OCI-LY1 (cell line): ENCODE measurements around the gene ERG.

Source experiments
- H2AFZ ChIP-seq: fragments of 200-600 bp; sonication (generic), shearing (Covaris generic); 2 replicates; pipeline ENCODE4 v1.6.0; 2014; ENCODE audit warnings: antibody characterized with exemption, mild to moderate bottlenecking, low read length
- H3F3A ChIP-seq: fragments of 200-600 bp; sonication (generic), shearing (Covaris generic); 2 replicates; pipeline ENCODE4 v1.6.0; 2014; ENCODE audit warnings: mild to moderate bottlenecking, antibody characterized with exemption, low read length, moderate library complexity; ENCODE audit not compliant: insufficient read depth
- H3K27ac ChIP-seq: fragments of 200-600 bp; sonication (generic); 2 replicates; pipeline ENCODE4 v1.5.1; 2014; ENCODE audit warnings: low read length, mixed run types, mild to moderate bottlenecking, low read depth; ENCODE audit not compliant: poor library complexity, severe bottlenecking
- H3K27me3 ChIP-seq: fragments of 200-600 bp; sonication (generic); 2 replicates; pipeline ENCODE4 v1.6.0; 2014; ENCODE audit warnings: antibody characterized with exemption, mild to moderate bottlenecking, low read length, moderate library complexity; ENCODE audit not compliant: insufficient read depth
- H3K36me3 ChIP-seq: fragments of 200-600 bp; sonication (generic); 2 replicates; pipeline ENCODE4 v1.6.1; 2014; ENCODE audit warnings: mild to moderate bottlenecking, antibody characterized with exemption, low read length, moderate library complexity, mixed read lengths; ENCODE audit not compliant: insufficient read depth
- H3K4me1 ChIP-seq: fragments of 200-600 bp; sonication (generic); 2 replicates; pipeline ENCODE4 v1.5.1; 2014; ENCODE audit warnings: mild to moderate bottlenecking, low read length, moderate library complexity; ENCODE audit not compliant: insufficient read depth, severe bottlenecking
- H3K4me2 ChIP-seq: fragments of 200-600 bp; sonication (generic), shearing (Covaris generic); 2 replicates; pipeline ENCODE4 v1.6.1; 2014; ENCODE audit warnings: low read length
- H3K4me3 ChIP-seq: fragments of 200-600 bp; sonication (generic); 2 replicates; pipeline ENCODE4 v1.5.1; 2014; ENCODE audit warnings: low read length, low read depth, mild to moderate bottlenecking, mixed read lengths; ENCODE audit not compliant: poor library complexity, severe bottlenecking
- H3K79me2 ChIP-seq: fragments of 200-600 bp; shearing (Covaris generic); 2 replicates; pipeline ENCODE4 v1.6.1; 2016; ENCODE audit warnings: mixed run types, low read length, mixed read lengths; ENCODE audit not compliant: insufficient read depth
- H3K9ac ChIP-seq: fragments of 200-600 bp; sonication (generic), shearing (Covaris generic); 2 replicates; pipeline ENCODE4 v1.6.1; 2014; ENCODE audit warnings: mild to moderate bottlenecking, low read length, mixed read lengths
- H3K9me2 ChIP-seq: fragments of 200-600 bp; sonication (generic), shearing (Covaris generic); 2 replicates; pipeline ENCODE4 v1.6.1; 2014; ENCODE audit warnings: low read depth, mild to moderate bottlenecking, low read length, mixed read lengths
- H3K9me3 ChIP-seq: fragments of 200-600 bp; shearing (Covaris generic); 2 replicates; pipeline ENCODE4 v1.6.1; 2014; ENCODE audit warnings: low read length, mixed read lengths
- H4K20me1 ChIP-seq: fragments of 200-600 bp; sonication (generic), shearing (Covaris generic); 2 replicates; pipeline ENCODE4 v1.6.0; 2016; ENCODE audit warnings: mild to moderate bottlenecking, low read length; ENCODE audit not compliant: insufficient read depth
- CTCF ChIP-seq: fragments of 200-600 bp; sonication (generic), shearing (Covaris generic); IDR thresholded peaks from 2 replicates; pipeline ENCODE4 v1.5.1; 2017; ENCODE audit warnings: mild to moderate bottlenecking, antibody characterized with exemption, low read length, moderate library complexity, mixed read lengths
- EZH2 ChIP-seq: fragments of 200-600 bp; sonication (generic), shearing (Covaris generic); IDR thresholded peaks from 2 replicates; pipeline ENCODE4 v1.8.0; 2017; ENCODE audit warnings: borderline replicate concordance, mixed run types, mild to moderate bottlenecking, antibody characterized with exemption, low read length, moderate library complexity, mixed read lengths

ERG gene

DNA sequence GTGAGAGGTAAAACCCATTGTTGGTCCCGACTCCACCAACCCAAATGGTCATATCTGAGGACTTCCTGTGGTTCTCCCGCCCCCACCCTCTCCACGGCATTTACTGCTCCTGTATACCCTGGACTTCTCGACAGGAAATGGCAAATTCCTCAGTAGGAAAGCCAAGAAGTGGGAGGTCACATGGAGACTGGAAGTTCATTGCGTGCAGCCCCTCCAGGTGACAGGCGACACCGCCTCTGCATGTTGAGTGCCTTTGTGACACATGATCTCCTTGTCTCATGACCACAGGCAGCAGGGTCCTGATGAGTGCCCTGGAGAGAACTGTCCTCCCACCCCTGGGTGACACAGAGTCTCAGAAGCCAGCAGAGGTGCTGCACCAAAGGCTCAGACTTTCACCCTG is 24.2 kb downstream of the ERG start:
- Histone ChIP-seq H3K4me1 (no peaks in the 10 kb centered on the region), H4K20me1 (no peaks in the 10 kb centered on the region), H3K36me3 (no peaks in the 10 kb centered on the region), H3K9me3 (no peaks in the 10 kb centered on the region), H3K9ac (no peak overlapping the region), H2AFZ (no peak overlapping the region), H3K79me2 (no peaks in the 10 kb centered on the region), H3K27me3 (no peaks in the 10 kb centered on the region), H3K9me2 (no peaks in the 10 kb centered on the region), H3F3A (no peaks in the 10 kb centered on the region), H3K4me2 (no peak overlapping the region), H3K27ac (no peak overlapping the region), H3K4me3 (no peak overlapping the region)
- TF ChIP-seq EZH2 (no peak), CTCF (no peak)

GRCh38 chr21:38472412-38473108 is 25.7 kb downstream of the ERG start:
- H3K36me3 ChIP-seq, result no peaks in the 10 kb centered on the region
- H4K20me1 ChIP-seq, result no peaks in the 10 kb centered on the region
- H2AFZ ChIP-seq, result no peak overlapping the region
- no peaks in the 10 kb centered on the region for H3F3A ChIP-seq
- H3K27ac ChIP-seq, result no peak overlapping the region
- H3K4me2 ChIP-seq, result no peak overlapping the region
- H3K9ac ChIP-seq, result no peak overlapping the region
- H3K9me2 ChIP-seq, result no peaks in the 10 kb centered on the region
- H3K9me3 ChIP-seq, result no peaks in the 10 kb centered on the region
- no peaks in the 10 kb centered on the region for H3K27me3 ChIP-seq
- TF ChIP-seq CTCF (no peak), EZH2 (no peak)
- no peak overlapping the region for H3K4me3 ChIP-seq
- H3K79me2 ChIP-seq, result no peaks in the 10 kb centered on the region
- H3K4me1 ChIP-seq, result no peaks in the 10 kb centered on the region

DNA sequence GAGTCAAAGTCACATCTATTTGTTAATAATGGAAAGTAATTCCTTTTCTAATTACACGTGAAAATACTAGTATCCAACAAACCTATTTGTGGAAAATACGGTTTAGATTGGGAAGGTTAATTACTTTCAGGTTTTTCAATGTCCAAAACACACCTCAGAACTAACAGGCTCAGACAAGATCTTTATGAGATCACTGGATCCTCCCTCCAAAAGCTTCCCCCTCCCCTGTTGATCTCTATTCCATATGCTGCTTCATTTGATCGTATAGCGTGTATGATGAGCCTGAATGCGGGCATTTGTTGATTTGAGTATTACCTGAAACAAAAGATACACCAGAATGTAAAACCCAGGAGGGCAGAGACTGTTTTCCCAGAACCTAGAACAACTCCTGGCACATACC is 26.5 kb downstream of the ERG start:
- Histone ChIP-seq H3K9ac (no peak overlapping the region), H2AFZ (no peak overlapping the region), H3K36me3 (no peaks in the 10 kb centered on the region), H3K4me3 (no peak overlapping the region), H3K9me3 (no peaks in the 10 kb centered on the region), H3K27ac (no peak overlapping the region), H3K9me2 (no peaks in the 10 kb centered on the region), H3F3A (no peaks in the 10 kb centered on the region), H3K4me1 (no peaks in the 10 kb centered on the region), H3K27me3 (no peaks in the 10 kb centered on the region), H4K20me1 (no peaks in the 10 kb centered on the region), H3K4me2 (no peak overlapping the region), H3K79me2 (no peaks in the 10 kb centered on the region)
- TF ChIP-seq CTCF (no peak), EZH2 (no peak)
